IMR-90 (cell line): ENCODE measurements around the gene ATP2A3. TPM values are rescaled to one million over a fixed set of nuclear protein-coding genes. Genes with fewer than 3 reads are reported as not detected.

Experiments used
- ATAC-seq: fragments of 200-7000 bp; cut with Tn5 transposase; 2 replicates; pipeline ENCODE4 v1.9.1; 2020; ENCODE audit warnings: low read depth, mild to moderate bottlenecking, moderate library complexity
- BruUV-seq: library from RNA; stranded (reverse); fragments of 400-500 nt; replicated peaks from 2 replicates; lab custom pipeline; 2021; lab: Mats Ljungman, UMichigan
- CTCF ChIA-PET: fragments of 300-600 bp; formaldehyde crosslinking; extraction: SDS; loops from one replicate; lab custom pipeline; 2021; ENCODE audit warnings: antibody characterized with exemption; lab: Yijun Ruan, JAX
- POLR2A ChIA-PET: fragments of 300-600 bp; sonication (Branson Sonifier 250); formaldehyde crosslinking; loops from one replicate; lab custom pipeline; 2022; ENCODE audit warnings: antibody characterized with exemption; ENCODE audit not compliant: unreplicated experiment; lab: Charles Lee
- DNase-seq: peaks from one replicate; pipeline ENCODE4 v3.0.0; 2013
- H2AFZ ChIP-seq: replicated peaks from 2 replicates; pipeline ENCODE3; 2013; ENCODE audit warnings: low read length, mild to moderate bottlenecking; ENCODE audit not compliant: poor library complexity
- H2AK5ac ChIP-seq: 2 replicates; pipeline ENCODE4 v1.6.1; 2013; ENCODE audit warnings: low read depth, low read length, inconsistent platforms
- H2AK9ac ChIP-seq: replicated peaks from 2 replicates; pipeline ENCODE3; 2013; ENCODE audit warnings: mild to moderate bottlenecking, low read depth, low read length, moderate library complexity; ENCODE audit not compliant: poor library complexity
- H2BK120ac ChIP-seq: 2 replicates; pipeline ENCODE4 v1.6.1; 2013; ENCODE audit warnings: low read depth, low read length, inconsistent platforms
- H2BK15ac ChIP-seq: 3 replicates; pipeline ENCODE4 v1.6.1; 2013; ENCODE audit warnings: low read depth, low read length, inconsistent platforms
- H2BK20ac ChIP-seq: 2 replicates; pipeline ENCODE4 v1.6.1; 2013; ENCODE audit warnings: low read depth, mild to moderate bottlenecking, inconsistent platforms, low read length, moderate library complexity
- H2BK5ac ChIP-seq: 2 replicates; pipeline ENCODE4 v1.6.1; 2013; ENCODE audit warnings: mild to moderate bottlenecking, low read depth, low read length, inconsistent platforms; ENCODE audit not compliant: poor library complexity, severe bottlenecking
- H3K14ac ChIP-seq: replicated peaks from 2 replicates; pipeline ENCODE4 v1.6.1; 2013; ENCODE audit warnings: low read depth, low read length, inconsistent platforms
- H3K18ac ChIP-seq: 2 replicates; pipeline ENCODE4 v1.6.1; 2013; ENCODE audit warnings: low read depth, low read length, control low read depth
- H3K23ac ChIP-seq: 2 replicates; pipeline ENCODE4 v1.6.1; 2013; ENCODE audit warnings: low read depth, low read length, inconsistent platforms
- H3K27ac ChIP-seq: 2 replicates; pipeline ENCODE4 v1.5.1; 2013; ENCODE audit warnings: mild to moderate bottlenecking, control low read depth, low read length; ENCODE audit not compliant: insufficient read depth
- H3K27me3 ChIP-seq: 2 replicates; pipeline ENCODE4 v1.6.1; 2013; ENCODE audit warnings: low read length; ENCODE audit not compliant: control insufficient read depth, insufficient read depth
- H3K36me3 ChIP-seq: 2 replicates; pipeline ENCODE4 v1.6.1; 2013; ENCODE audit warnings: low read length, mixed read lengths; ENCODE audit not compliant: control insufficient read depth, insufficient read depth
- H3K4ac ChIP-seq: 2 replicates; pipeline ENCODE4 v1.6.1; 2013; ENCODE audit warnings: low read depth, low read length, inconsistent platforms
- H3K4me1 ChIP-seq: 2 replicates; pipeline ENCODE4 v1.6.1; 2013; ENCODE audit warnings: low read length, mixed read lengths; ENCODE audit not compliant: control insufficient read depth, insufficient read depth
- H3K4me2 ChIP-seq: 2 replicates; pipeline ENCODE4 v1.6.1; 2013; ENCODE audit warnings: low read depth, mild to moderate bottlenecking, control low read depth, low read length, moderate library complexity
- H3K4me3 ChIP-seq: 2 replicates; pipeline ENCODE4 v1.5.1; 2013; ENCODE audit warnings: low read depth, mild to moderate bottlenecking, control low read depth, low read length, moderate library complexity; ENCODE audit not compliant: insufficient read depth
- H3K56ac ChIP-seq: 2 replicates; pipeline ENCODE4 v1.6.1; 2013; ENCODE audit warnings: low read length, inconsistent platforms; ENCODE audit not compliant: insufficient read depth; ENCODE audit errors: extremely low read depth
- H3K79me1 ChIP-seq, 2 experiments: 2 replicates each; pipeline ENCODE4 v1.6.1; 2013; ENCODE audit warnings: low read length in 2 of 2, inconsistent platforms in 1 of 2, low read depth in 1 of 2
- H3K9ac ChIP-seq: 2 replicates; pipeline ENCODE4 v1.6.1; 2013; ENCODE audit warnings: low read depth, low read length, control low read depth
- H3K9me1 ChIP-seq: 2 replicates; pipeline ENCODE4 v1.6.1; 2013; ENCODE audit warnings: low read length, inconsistent platforms; ENCODE audit not compliant: insufficient read depth
- H3K9me3 ChIP-seq: 2 replicates; pipeline ENCODE4 v1.6.1; 2013; ENCODE audit warnings: low read length; ENCODE audit not compliant: control insufficient read depth, insufficient read depth
- H4K20me1 ChIP-seq: 2 replicates; pipeline ENCODE4 v1.6.1; 2013; ENCODE audit warnings: low read length, inconsistent platforms; ENCODE audit not compliant: insufficient read depth
- H4K5ac ChIP-seq: 2 replicates; pipeline ENCODE4 v1.6.1; 2013; ENCODE audit warnings: mild to moderate bottlenecking, low read depth, low read length, control low read depth
- H4K8ac ChIP-seq, 2 experiments: 2 replicates each; pipeline ENCODE4 v1.6.1; 2013; ENCODE audit warnings: low read depth in 2 of 2, low read length in 2 of 2, control low read depth in 1 of 2, inconsistent platforms in 1 of 2
- H4K91ac ChIP-seq: 2 replicates; pipeline ENCODE4 v1.6.1; 2013; ENCODE audit warnings: low read depth, low read length, inconsistent platforms; ENCODE audit not compliant: insufficient read depth
- CEBPB ChIP-seq: IDR thresholded peaks from 2 replicates; pipeline ENCODE4 v1.6.1; 2012; ENCODE audit warnings: low read depth, low read length, improper control_type of control experiment
- MXI1 ChIP-seq: IDR thresholded peaks from 2 replicates; pipeline ENCODE4 v1.6.1; 2012; ENCODE audit warnings: low read depth, mild to moderate bottlenecking, low read length, moderate library complexity, borderline replicate concordance
- RAD21 ChIP-seq: IDR thresholded peaks from 2 replicates; pipeline ENCODE4 v1.6.1; 2012; ENCODE audit warnings: low read length, improper control_type of control experiment
- SMC3 ChIP-seq: fragments of 150-350 bp; IDR thresholded peaks from 2 replicates; pipeline ENCODE4 v1.6.1; 2016; ENCODE audit warnings: low read depth, mild to moderate bottlenecking, antibody characterized with exemption, low read length, moderate library complexity
- WGBS, 2 experiments: methylation state at CpG; one replicate each; pipeline versions ENCODE4 v1.1.5 to v1.1.7; 2013; ENCODE audit warnings: missing lambda C conversion rate in 2 of 2; ENCODE audit not compliant: insufficient read length in 1 of 2; ENCODE audit errors: extremely low coverage in 2 of 2; 5-methylcytosine and 5-hydroxymethylcytosine counted together
- dilution Hi-C: fragments of 300-500 bp; cut with HindIII; formaldehyde crosslinking; loops from one replicate; pipeline ENCODE4 v1.14.3; 2018; ENCODE audit warnings: low sequenced_read_pairs; ENCODE audit not compliant: unreplicated experiment
- in situ Hi-C: fragments of 300-500 bp; cut with MboI; formaldehyde crosslinking; loops from 3 replicates; pipeline ENCODE4 v1.14.3; 2019; ENCODE audit warnings: low sequenced_read_pairs, inconsistent platforms, mixed read lengths
- intact Hi-C: fragments of 100-400 bp; cut with micrococcal nuclease; formaldehyde crosslinking; loops from 2 replicates; pipeline ENCODE4 v1.10.0; 2022
- polyA plus RNA-seq, 3 experiments: library from polyadenylated mRNA; depleted of rRNA; stranded (reverse); fragments of >200 nt; gene quantifications; 2 replicates each; pipeline ENCODE4 v1.2.3, GENCODE V29; 2012; ENCODE audit warnings: low replicate concordance in 1 of 3
- total RNA-seq: library from RNA; depleted of rRNA; stranded (reverse); fragments of >200 nt; gene quantifications from 2 replicates; pipeline ENCODE4 v1.2.3, GENCODE V29; 2012

The ATP2A3 gene
- total and polyA plus RNA-seq, 2 of the 4 experiments (the other 2 are of a cell fraction): 0.18 to 0.63 TPM

DNA sequence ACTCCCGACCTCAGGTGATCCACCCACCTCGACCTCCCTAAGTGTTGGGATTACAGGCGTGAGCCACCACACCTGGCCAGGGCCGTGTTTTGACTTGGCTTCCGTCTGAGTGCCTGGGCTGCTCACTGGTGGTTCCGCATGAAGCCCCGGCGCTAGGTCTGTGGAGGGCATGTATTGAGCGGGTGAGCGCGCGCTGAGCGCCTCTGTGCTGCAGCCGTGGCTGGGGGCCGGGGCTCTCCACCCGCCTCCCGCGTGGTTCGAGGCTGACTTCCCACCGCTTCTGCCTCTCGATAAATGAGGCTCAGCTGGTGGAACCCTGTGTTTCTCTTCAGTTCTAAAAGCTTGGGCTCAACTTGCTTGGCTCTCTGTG lies 38.9 kb upstream of the ATP2A3 start:
- peak overlapping the region; percentile 35 for H2AK9ac ChIP-seq
- H3K9ac ChIP-seq: no peak overlapping the region
- H3K79me1 ChIP-seq: peaks cover 0 to 12% of the 10 kb centered on the region in 2 experiments; a peak in 1 of 4 replicates
- H2AK5ac ChIP-seq: peak overlapping the region; percentile 89; the same call in 1 of the 2 replicates
- no peak overlapping the region for H3K4me3 ChIP-seq
- H4K5ac ChIP-seq: no peak overlapping the region
- dilution Hi-C loops: no loop called here
- no peak overlapping the region for H3K18ac ChIP-seq
- CTCF ChIA-PET: interaction anchor here (0.7 kb wide), 1 partner anchor 89 kb away, joined by 4 read pairs; no protein-coding TSS in a partner anchor
- no TSS peak for BruUV-seq
- no peak overlapping the region for H3K14ac ChIP-seq
- in situ Hi-C loops: loop anchor here (25.0 kb wide), 1 partner anchor 266 kb away; no protein-coding TSS in a partner anchor
- peak overlapping the region; percentile 56; the same call in 1 of the 2 replicates for H3K4ac ChIP-seq
- intact Hi-C loops: loop anchor here (5.0 kb wide), 1 partner anchor 266 kb away; no protein-coding TSS in a partner anchor
- H4K8ac ChIP-seq: no peak overlapping the region
- H3K9me1 ChIP-seq: peaks cover 17% of the 10 kb centered on the region
- H4K20me1 ChIP-seq: peaks cover 5% of the 10 kb centered on the region; the same call in 1 of the 2 replicates
- no peak overlapping the region for H2BK15ac ChIP-seq
- TF ChIP-seq SMC3 (no peak), MXI1 (no peak), RAD21 (no peak), CEBPB (no peak)
- H3K9me3 ChIP-seq: no peaks in the 10 kb centered on the region
- no peak overlapping the region for H3K4me2 ChIP-seq
- H3K4me1 ChIP-seq: peaks cover 12% of the 10 kb centered on the region
- H4K91ac ChIP-seq: peak overlapping the region; percentile 49; the same call in 1 of the 2 replicates
- H2BK5ac ChIP-seq: no peak overlapping the region
- peak overlapping the region; percentile 55; the same call in 1 of the 2 replicates for H2BK20ac ChIP-seq
- POLR2A ChIA-PET: no interaction called here
- DNase-seq (no peak), ATAC-seq (no peak)
- H2BK120ac ChIP-seq: peak overlapping the region; percentile 67; the same call in 1 of the 2 replicates
- H3K27me3 ChIP-seq: no peaks in the 10 kb centered on the region
- H3K23ac ChIP-seq: no peak overlapping the region
- peaks cover 25% of the 10 kb centered on the region for H3K36me3 ChIP-seq
- H3K27ac ChIP-seq: no peak overlapping the region
- no peak overlapping the region for H2AFZ ChIP-seq
- WGBS, 2 experiments: 95% methylated on average over 18 of the region's 21 CpGs; no CpG with 5 or more reads in 1 of the 2 experiments
- no peak overlapping the region for H3K56ac ChIP-seq
